ENCODE measurements around the gene LAMA4. TPM values are rescaled to one million over a fixed set of nuclear protein-coding genes. Genes with fewer than 3 reads are reported as not detected.

The LAMA4 gene
- polyA plus RNA-seq, 1 donor from 2014 or later, result 0.69 TPM

GRCh38 chr6:112205427-112206109 lies 48.8 kb downstream of the LAMA4 start:
- TF ChIP-seq RAD21 (conservative IDR thresholded peaks at IDR 0.05), result no peak
- TF ChIP-seq TAF1 (IDR thresholded peaks at IDR 0.05; ENCODE audit: low read depth), result no peak
- no peak for TF ChIP-seq REST (IDR thresholded peaks at IDR 0.05; ENCODE audit: borderline replicate concordance)
- TF ChIP-seq, protein P1, sequence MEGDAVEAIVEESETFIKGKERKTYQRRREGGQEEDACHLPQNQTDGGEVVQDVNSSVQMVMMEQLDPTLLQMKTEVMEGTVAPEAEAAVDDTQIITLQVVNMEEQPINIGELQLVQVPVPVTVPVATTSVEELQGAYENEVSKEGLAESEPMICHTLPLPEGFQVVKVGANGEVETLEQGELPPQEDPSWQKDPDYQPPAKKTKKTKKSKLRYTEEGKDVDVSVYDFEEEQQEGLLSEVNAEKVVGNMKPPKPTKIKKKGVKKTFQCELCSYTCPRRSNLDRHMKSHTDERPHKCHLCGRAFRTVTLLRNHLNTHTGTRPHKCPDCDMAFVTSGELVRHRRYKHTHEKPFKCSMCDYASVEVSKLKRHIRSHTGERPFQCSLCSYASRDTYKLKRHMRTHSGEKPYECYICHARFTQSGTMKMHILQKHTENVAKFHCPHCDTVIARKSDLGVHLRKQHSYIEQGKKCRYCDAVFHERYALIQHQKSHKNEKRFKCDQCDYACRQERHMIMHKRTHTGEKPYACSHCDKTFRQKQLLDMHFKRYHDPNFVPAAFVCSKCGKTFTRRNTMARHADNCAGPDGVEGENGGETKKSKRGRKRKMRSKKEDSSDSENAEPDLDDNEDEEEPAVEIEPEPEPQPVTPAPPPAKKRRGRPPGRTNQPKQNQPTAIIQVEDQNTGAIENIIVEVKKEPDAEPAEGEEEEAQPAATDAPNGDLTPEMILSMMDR (IDR thresholded peaks at IDR 0.05; ENCODE audit: poor library complexity, severe bottlenecking), result no peak
- TF ChIP-seq MXI1 (conservative IDR thresholded peaks at IDR 0.05; ENCODE audit: poor library complexity, severe bottlenecking), result no peak
- TF ChIP-seq POLR2AphosphoS5 (IDR thresholded peaks at IDR 0.05), result no peak
- TF ChIP-seq EP300 (conservative IDR thresholded peaks at IDR 0.05; ENCODE audit: poor library complexity, severe bottlenecking), result no peak
- no peak for TF ChIP-seq EZH2 (IDR thresholded peaks at IDR 0.05; ENCODE audit: borderline replicate concordance, insufficient read depth, low read length, poor library complexity, severe bottlenecking)
- TF ChIP-seq SMC3 (conservative IDR thresholded peaks at IDR 0.05; ENCODE audit: poor library complexity), result no peak
- Histone ChIP-seq H3K79me2 (replicated peaks; ENCODE audit: insufficient read depth, low read length) (no peaks in the 10 kb centered on the region), H3K27ac (ENCODE audit: low read length) (no peak overlapping the region), H3K27me3 (ENCODE audit: insufficient read depth, low read depth, low read length) (no peaks in the 10 kb centered on the region), H3K4me3 (ENCODE audit: low read length) (no peak overlapping the region), H3K9me2 (ENCODE audit: insufficient read depth, low read length) (no peaks in the 10 kb centered on the region), H2AFZ (ENCODE audit: low read depth, low read length) (no peak overlapping the region), H3K36me3 (ENCODE audit: insufficient read depth, low read length) (no peaks in the 10 kb centered on the region), H4K20me1 (ENCODE audit: insufficient read depth) (no peaks in the 10 kb centered on the region), H3K4me2 (ENCODE audit: low read length) (no peak overlapping the region), H3K9me3 (ENCODE audit: low read length) (no peaks in the 10 kb centered on the region), H3F3A (ENCODE audit: insufficient read depth, low read length, poor library complexity, severe bottlenecking) (no peaks in the 10 kb centered on the region), H3K9ac (ENCODE audit: low read length) (no peak overlapping the region)

DNA sequence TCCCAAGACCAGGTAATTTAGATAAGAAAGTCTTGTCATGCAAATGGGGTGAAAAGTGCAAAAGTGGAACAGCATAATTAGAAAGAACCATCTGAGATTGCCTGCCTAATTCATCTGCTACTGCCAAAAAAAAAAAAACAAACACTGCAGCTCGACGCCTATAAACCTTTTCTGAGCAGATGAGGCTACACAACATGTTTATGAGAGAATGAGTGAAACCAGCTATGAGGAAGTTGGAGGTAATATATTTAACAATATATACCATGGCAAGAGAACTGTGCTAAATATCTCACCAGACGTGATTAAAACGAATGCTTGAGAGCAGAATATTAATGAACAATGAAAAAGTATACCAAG lies 50.0 kb downstream of the LAMA4 start:
- no peak overlapping the region for H3K9ac ChIP-seq (ENCODE audit: low read length)
- no peak overlapping the region for H3K27ac ChIP-seq (ENCODE audit: low read length)
- H3K4me3 ChIP-seq (ENCODE audit: low read length), result no peak overlapping the region
- no peaks in the 10 kb centered on the region for H4K20me1 ChIP-seq (ENCODE audit: insufficient read depth)
- no peak for TF ChIP-seq EZH2 (IDR thresholded peaks at IDR 0.05; ENCODE audit: borderline replicate concordance, insufficient read depth, low read length, poor library complexity, severe bottlenecking)
- TF ChIP-seq REST (IDR thresholded peaks at IDR 0.05; ENCODE audit: borderline replicate concordance), result no peak
- TF ChIP-seq MXI1 (conservative IDR thresholded peaks at IDR 0.05; ENCODE audit: poor library complexity, severe bottlenecking), result no peak
- no peak for TF ChIP-seq EP300 (conservative IDR thresholded peaks at IDR 0.05; ENCODE audit: poor library complexity, severe bottlenecking)
- no peak for TF ChIP-seq TAF1 (IDR thresholded peaks at IDR 0.05; ENCODE audit: low read depth)
- TF ChIP-seq RAD21 (conservative IDR thresholded peaks at IDR 0.05), result no peak
- no peak for TF ChIP-seq SMC3 (conservative IDR thresholded peaks at IDR 0.05; ENCODE audit: poor library complexity)
- TF ChIP-seq, protein P1 (IDR thresholded peaks at IDR 0.05; ENCODE audit: poor library complexity, severe bottlenecking), result no peak
- TF ChIP-seq POLR2AphosphoS5 (IDR thresholded peaks at IDR 0.05), result no peak
- H2AFZ ChIP-seq (ENCODE audit: low read depth, low read length), result no peak overlapping the region
- H3K4me2 ChIP-seq (ENCODE audit: low read length), result no peak overlapping the region
- H3K27me3 ChIP-seq (ENCODE audit: insufficient read depth, low read depth, low read length), result no peaks in the 10 kb centered on the region
- no peaks in the 10 kb centered on the region for H3F3A ChIP-seq (ENCODE audit: insufficient read depth, low read length, poor library complexity, severe bottlenecking)
- H3K9me3 ChIP-seq (ENCODE audit: low read length), result no peaks in the 10 kb centered on the region
- no peaks in the 10 kb centered on the region for H3K36me3 ChIP-seq (ENCODE audit: insufficient read depth, low read length)
- no peaks in the 10 kb centered on the region for H3K9me2 ChIP-seq (ENCODE audit: insufficient read depth, low read length)
- no peaks in the 10 kb centered on the region for H3K79me2 ChIP-seq (replicated peaks; ENCODE audit: insufficient read depth, low read length)
